SW480 (cell line): Measurements from ENCODE around the gene SCGB1A1.
A peak's percentile ranks its signal among the peaks of the same experiment; 100 is the strongest.
"Not testable (repeated sequence)": the region's sequence is repeated elsewhere in the genome, so short reads cannot be mapped to it uniquely, and the experiment has no call there.

Experiments used
- DNase-seq: peaks from one replicate; pipeline ENCODE4 v3.0.0-alpha.2; 2016; ENCODE audit warnings: low spot score

The SCGB1A1 gene

DNA sequence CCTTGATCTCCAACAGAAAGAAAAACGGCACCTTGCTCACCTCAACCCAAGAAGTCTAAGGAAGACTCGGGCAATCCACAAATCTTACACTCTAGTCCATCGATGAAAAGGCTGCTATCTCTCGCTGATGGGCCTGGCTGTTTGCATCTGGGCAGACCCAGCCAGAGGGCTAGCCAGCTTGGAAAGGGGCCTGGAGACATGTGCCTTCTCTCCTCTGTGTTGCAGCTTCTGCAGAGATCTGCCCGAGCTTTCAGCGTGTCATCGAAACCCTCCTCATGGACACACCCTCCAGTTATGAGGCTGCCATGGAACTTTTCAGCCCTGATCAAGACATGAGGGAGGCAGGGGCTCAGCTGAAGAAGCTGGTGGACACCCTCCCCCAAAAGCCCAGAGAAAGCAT lies 3.2 kb downstream of the SCGB1A1 start:
- DNase-seq, result no peak

DNA sequence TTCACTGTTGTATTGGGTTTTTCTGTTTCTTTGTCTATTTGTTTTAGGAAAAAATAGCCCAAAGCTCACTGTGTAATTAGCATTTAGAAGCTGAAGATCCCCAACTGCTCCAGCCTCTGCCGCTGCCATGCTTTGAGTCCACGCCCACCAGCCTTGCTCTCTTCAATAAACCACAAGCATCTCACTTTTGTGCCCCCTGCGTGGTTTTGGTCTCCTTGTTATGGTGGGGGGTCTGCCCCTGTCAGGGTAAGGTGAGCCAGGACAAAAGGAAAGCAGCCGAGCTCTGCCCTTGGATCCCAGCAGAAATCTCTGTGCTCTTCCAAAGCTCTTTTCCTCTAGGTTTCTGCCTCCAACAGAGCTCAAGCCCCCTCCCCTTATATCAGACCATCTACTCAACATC lies 4.2 kb downstream of the SCGB1A1 start:
- no peak for DNase-seq

DNA sequence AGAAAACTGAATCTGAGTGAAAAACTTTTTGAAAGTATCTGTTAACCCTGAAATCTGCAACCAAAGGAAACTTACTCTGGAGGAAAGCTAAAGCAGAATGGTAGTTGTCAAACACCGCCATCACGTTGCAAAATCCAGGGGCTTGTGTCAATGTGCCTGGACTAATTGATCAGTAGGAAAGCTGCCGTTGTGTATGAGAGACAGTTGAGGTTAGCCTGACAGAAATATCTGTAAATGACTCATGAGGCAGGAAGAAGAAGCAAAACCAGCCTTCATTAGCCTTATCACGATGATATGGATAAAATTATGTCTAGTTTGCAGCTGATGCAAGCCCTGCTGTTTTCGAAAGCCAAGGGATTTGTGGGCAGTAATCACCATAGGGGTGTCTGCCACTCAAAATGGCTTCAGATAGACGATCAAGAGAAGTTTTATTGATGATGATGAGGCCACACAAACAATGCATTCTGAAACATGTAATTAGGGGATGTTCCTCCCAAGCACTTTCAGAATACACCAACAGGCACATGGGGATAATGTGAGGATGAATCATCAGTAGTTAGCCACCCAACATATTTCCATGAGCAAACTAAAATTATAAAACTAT lies 8.9 kb downstream of the SCGB1A1 start:
- DNase-seq, result peak; percentile 32

DNA sequence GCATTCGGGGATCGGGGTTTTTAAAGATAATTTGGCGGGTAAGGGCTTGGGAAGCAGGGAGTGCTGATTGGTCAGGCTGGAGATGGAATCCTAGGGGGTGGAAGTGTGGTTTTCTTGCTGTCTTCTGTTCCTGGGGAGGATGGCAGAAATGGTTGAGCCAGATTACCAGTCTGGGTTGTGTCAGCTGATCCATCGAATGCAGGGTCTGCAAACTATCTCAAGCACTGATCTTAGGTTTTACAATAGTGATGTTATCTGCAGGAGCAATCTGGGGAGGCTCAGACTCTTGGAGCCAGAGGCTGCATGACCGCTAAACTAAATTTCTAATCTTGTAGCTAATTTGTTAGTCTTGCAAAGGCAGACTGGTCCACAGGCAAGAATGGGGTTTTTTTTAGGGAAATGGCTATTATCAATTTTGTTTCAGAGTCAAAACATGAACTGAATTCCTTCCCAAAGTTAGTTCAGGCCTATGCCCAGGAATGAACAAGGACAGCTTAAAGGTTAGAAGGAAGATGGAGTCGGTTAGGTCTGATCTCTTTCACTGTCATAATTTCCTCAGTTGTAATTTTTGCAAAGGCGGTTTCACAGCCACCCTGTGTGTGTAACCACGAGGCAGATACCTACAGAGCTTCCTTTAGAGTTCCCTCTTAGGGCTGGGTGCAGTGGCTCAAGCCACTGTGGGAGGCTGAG lies 10.2 kb downstream of the SCGB1A1 start:
- no peak for DNase-seq

DNA sequence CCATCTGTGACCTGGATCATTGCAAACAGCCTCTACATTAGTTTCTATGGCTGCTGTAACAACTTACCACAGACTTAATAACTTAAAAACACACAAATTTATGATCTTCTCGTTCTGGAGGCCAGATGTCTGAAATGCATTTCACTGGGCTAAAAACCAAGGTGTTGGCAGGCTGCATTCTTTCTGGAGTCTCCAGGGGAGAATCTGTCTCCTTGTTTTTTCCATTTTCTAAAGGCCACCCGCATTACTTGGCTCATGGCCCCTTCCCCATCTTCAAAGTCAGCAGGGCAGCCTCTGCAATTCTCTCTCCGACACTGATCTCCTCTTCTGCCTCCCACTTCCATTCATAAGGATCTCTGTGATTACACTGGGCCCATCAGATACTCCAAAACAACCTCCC lies 11.6 kb downstream of the SCGB1A1 start:
- no peak for DNase-seq

DNA sequence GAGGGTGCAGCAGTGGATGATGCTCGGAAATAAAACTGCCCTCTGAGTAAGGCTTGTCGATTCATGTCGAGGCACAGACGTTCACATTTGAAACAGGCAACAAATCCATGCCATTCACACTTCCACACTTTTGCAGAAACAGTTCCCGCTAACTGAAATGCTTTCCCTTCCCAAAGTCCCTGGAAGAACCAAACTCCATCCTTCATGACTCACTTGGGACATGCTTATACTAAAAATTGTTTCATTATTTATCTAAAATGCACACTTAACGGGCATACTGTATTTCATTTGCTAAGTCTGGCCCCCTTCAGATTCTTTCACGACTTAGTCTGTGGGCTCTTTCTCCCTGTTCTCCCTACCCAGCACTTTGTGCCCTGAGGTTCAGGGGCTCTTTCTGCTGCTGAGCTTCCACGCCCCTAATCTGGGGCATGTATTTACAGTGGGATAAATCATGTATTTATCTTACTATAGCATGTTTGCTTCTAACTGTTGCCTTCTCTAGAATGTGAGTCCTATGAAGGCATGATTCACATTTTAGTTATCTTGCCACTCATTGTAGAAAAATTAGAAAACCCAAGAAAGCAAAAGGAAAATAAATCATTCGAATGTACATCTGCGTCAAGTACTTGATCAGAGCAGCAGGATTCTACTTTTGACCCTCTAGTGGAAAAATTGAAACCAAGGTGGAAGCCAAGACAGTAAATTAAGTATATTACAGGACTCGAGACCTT lies 12.5 kb downstream of the SCGB1A1 start:
- DNase-seq, result no peak

DNA sequence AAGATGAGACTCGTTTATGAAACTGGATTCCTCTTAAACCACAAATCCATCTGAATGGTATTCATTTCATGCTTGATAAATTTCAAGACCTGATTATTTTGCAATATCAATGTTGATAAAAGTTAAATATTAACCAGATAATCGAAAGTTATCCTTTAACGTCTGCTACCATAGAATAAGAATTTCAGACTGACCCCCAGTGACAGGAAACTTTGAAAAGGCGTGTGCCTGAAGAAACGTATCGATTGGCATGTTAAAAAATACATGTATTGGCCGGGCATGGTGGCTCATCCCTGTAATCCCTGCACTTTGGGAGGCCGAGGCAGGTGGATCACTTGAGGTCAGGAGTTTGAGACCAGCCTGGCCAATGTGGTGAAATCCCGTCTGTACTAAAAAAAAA lies 13.9 kb downstream of the SCGB1A1 start:
- no peak for DNase-seq

DNA sequence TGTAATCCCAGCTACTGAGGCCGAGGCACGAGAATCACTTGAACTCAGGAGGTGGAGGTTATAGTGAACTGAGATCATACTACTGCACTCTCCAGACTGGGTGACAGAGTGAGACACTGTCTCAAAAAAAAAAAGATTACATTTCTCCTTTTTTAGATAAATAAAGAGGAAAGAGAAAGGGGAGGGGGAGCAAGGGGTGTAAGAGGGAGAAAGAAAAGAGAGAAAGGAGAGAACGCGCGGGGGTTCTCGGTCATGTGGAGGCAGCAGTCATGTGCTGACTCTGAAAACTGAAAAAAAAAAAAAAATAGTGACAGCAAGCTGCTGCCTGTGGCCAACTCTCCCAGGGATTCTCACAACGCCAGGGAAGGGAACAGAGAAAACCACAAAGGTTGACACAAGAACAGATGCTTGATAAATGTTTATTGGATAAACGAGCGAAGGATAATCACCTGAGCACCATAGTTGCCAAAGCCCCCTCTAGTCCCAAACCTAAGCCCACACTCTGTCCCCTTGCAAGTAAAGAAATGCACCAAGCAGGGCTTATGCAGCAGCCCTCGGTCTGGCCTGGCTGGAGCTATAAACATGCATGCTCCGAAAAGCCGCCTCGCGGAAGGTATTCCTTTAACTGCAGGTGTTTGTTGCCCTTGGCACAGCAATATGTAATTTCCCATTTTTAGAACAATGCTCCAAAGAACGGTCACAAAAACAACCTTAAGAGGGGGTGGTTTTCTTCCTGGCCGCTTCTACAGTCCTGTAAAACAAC lies 14.5 kb downstream of the SCGB1A1 start:
- no peak for DNase-seq

DNA sequence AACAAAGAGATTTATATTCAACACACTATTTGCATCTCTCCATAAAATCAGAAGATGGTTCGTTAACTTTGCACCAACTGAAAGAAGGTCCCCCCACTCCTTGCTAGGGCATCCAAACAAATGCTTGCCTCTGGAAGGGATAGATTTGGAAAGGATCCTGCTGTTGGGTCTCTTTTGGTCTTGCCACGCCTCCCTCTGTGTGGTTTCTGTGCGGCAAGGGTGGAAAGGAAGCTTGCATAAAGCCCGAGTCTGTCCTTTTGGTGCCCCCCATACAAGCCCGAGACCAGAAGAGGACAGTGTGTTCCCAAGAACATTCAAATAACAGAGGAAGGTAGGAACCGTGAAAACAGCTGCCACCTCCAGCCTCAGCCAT lies 15.1 kb downstream of the SCGB1A1 start:
- no peak for DNase-seq

DNA sequence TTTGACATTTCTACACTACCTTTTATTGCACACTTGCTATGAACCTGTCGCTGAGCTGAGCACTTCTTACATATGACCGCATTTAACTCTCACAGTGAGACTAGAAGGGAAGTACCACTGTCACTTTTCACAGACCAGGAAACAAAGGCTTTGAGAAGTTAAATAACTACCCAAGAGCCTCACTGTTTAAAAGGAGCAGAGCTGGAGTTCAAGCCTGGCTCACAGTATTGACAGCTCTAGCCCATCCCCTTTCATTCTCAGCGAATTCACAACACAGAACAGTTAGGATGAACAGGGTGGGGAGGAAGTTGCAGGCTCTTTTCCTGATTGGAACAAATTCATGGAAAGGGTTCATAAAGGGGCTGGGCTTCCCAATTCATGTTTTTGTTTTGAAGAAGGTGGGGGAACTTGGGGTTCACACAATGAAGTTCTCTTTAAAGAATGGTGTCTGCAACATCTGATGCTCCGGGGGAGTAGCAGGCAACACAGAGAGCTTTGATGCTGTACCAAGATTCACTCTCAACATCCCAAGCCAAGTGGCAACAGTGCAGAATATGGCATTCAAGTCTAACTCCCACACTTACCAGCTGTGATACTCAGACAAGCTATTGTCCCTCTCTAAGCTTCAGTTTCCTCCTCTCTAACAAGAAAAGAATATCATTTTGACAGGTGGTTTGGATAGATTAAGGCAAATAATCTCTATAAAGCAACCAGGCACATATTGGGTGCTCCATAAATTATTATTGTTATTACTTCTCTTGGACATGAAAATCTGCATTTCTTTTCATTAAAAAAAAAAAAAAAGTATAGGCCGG lies 17.2 kb downstream of the SCGB1A1 start:
- no peak for DNase-seq

DNA sequence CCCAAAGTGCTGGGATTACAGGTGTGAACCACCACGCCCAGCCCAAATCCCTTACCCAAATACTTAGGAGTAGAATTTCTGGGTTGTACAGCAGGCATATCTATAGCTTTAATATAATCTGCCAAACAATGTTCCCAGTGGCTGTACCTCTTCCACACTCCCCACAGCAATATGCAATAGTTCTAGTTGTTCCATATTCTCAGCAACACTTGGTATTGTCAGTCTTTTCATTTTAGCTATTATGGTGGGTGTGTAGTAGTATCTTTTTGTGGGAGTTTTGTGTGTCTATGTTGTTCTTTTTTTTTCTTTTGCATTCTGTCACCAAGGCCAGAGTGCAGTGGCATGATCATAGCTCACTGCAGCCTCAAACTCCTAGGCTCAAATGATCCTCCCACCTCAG lies 18.8 kb downstream of the SCGB1A1 start:
- no peak for DNase-seq

DNA sequence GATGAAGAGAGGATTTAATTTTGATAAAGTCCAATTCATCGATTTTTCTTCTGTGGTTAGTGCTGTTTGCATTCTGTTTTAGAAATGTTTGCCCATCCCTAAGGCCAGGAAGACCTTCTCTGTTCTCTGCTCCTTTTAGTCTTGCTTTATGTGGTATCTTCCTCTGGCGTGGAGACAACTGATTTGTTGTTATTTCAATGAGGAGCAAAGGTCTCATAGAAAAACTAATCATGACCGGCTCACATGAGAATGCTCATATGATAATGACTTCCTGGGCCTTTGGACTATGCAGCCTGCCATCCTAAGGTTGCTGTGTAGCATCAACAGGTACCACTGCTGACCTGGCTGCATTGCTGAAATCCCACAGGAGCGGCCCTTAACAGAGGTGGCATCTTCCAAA lies 19.8 kb downstream of the SCGB1A1 start:
- DNase-seq, result no peak

DNA sequence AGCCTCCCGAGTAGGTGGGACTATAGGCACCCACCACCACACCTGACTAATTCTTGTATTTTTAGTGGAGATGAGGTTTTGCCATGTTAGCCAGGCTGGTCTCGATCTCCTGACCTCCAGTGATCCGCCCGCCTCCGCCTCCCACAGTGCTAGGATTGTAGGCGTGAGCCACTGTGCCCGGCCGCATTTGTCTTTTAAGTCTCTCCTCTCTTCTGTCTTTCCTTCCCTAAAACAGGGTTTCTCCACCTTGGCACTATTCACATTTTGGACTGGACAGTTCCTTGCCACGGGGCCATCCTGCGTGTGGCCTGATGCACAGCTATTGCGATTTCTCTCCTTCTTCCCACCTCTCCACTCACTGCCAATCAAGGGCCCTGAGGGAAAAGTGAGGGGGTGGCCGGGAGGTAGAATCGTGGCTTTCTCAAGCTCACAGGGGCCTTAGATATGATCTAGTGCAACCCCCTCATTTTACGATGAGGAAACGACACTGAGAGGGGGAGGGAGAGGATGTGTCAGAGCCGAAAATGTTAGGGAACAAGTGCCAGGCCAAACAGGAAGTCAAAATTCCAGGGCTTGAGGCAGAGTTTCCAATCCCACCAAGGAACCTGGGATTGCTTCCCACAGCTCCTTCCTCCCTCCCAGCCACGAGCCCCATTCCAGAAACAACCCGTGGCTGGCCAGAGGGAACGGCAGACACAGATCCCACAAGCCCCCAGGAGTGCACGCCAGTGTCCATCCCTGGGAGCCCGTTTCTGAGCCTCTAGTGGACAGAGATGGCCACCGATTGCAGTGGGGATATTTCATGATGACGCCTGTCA lies 21.2 kb downstream of the SCGB1A1 start:
- DNase-seq, result no peak

DNA sequence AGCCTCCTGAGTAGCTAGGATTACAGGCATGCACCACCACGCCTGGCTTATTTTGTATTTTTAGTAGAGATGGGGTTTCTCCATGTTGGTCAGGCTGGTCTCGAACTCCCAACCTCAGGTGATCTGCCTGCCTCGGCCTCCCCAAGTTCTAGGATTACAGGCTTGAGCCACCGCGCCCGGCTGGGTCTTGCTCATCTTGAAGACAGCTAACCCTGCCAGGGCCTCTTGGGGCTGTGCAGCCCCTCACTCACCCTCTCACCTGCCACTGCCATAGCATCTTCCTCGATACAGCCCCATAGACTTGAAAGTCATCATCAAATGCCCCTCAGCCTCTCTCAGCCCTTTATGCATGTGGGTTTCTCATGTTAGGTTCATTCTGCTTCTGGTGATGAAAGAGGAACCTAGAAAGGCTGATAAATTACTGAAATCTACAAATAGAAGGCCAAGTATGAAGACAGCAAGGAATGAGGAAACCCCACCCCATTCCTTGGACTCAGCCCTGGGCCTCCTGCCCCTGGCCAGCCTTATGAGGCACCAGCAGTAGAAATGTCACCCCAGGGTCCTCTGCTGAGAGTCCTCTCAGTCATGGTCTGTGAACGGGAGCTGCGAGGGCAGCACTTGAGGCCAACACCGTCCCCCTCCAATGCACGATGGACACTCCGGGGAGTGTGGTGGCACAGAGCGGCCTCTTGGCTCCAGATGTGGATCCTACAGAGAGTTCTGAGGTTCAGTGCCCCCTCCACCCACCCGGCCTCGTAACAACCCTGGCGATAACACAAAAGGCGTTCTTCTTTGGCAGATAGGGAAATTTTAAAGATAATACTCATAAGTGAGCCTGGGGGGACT lies 24.8 kb downstream of the SCGB1A1 start:
- no peak for DNase-seq

DNA sequence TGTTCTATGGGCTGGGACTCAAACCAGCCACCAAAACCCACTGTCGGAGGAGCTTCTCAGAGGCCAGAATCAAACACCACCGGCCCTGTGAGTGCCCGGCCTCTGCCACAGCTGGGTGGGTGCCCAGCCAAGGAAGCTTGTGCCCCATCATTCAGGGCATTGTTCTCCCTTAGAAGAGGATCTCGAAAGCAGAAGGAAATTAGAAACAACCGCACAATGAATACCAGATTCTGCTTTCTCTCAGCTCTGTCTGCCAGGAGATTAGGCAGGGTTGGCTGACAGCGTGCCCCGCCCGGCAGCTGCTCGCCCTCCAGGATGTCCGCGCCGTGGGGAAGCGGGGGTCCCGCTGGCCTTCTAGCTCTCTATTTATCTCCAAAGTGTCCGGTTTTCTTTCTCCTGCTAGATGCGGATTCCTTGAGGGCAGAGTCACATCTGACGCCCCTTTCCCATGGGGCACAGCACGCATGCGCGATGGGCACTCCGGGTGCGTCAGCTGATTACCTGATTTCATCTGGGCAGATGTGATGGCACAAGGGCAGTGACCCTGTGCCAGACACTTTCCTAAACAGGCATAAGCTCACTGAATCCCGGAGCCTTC lies 25.5 kb downstream of the SCGB1A1 start:
- no peak for DNase-seq

DNA sequence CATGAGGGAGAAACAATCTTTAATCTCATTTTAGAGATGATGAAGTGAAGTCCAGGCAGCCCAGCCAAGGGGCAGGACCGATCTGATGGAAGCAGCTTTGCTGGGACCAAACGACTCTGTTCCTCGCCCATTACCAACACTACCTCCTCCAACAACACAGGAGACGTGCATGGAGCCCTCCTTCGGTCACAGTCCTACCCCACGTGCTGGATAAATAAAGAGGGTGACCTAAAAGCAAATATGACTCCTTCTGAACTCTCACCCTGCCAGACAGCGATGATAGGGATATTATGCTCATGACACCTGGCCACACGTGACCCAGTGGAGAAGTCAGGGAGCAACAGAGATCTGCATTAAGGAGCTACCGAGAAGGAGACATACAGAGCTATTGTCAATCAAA lies 26.0 kb downstream of the SCGB1A1 start:
- DNase-seq, result no peak

DNA sequence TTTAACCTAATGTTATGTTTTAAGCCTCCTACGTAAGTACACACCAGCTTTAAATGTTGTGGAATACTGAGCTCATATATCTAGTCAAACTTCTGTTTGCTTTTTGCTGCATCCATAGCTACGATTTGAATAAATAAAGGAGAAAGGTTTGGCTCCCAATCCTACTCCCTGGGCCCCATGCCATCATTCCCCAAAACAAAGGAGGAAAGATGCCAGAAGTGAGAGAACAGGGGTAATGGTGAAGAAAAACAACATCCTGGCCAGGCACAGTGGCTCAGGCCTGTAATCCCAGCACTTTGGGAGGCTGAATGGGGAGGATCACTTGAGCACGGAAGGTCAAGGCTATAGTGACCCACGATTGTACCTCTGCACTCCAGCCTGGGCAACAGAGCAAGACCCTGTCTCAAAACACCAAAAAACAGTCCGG lies 26.5 kb downstream of the SCGB1A1 start:
- DNase-seq, result no peak

DNA sequence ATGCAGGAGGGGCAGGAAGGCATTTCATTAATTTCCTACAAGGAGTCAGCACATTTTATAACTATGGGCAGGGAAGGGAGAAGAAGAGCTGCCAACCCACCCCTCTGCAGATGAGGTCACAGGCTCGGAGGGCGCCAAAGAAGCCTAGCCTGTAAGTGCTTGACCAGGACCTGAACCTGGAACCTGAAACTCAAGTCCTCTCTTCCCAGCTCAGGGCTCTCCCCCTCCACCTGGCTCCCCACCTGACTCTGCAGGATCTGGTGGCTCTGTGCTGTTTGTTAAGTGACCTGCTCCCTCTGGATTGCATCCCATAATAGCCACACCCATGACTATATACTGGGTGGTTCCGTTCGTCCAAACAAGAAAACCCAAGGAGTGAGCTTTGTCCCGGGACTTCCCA lies 27.3 kb downstream of the SCGB1A1 start:
- no peak for DNase-seq

DNA sequence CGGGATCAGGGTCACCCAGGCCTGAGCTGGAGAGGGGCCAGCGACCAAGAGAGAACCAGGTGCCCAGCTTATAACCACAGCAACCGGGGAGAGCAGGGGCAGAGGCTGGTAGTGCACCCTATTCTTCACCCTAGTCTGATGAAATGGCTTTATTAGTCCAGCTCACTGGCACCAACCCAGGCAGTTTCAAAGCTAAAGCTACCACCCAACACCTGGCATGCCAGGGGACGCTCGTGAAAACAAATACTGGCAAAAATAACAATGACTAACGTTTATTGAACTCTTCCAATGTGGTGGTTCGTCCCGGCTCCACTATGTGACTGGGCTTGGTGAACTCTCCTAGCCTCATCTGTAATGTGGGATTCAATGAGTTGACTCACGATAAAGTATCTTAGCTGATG lies 30.6 kb downstream of the SCGB1A1 start:
- peak; percentile 25 for DNase-seq

DNA sequence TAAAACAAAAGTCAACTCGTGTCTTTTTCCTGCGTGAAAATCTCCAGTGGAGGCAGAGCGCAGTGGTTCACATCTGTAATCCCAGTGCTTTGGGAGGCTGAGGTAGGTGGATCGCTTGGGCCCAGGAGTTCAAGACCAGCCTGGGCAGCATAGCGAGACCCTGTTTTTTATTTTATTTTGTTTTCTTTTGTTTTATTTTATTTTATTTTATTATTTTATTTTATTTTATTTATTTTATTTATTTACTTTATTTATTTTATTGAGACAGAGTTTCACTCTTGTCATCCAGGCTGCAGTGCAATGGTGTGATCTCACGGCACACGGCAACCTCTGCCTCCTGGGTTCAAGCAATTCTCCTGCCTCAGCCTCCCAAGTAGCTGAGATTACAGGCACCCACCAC lies 31.1 kb downstream of the SCGB1A1 start:
- DNase-seq, result not testable (repeated sequence)
